Stimulated activated CD4-positive, alpha-beta T cell treated with anti-CD3 and anti-CD28 coated beads, Interleukin-4, amount 100 ng/mL, for 24 hours (primary cell): ENCODE measurements around the gene NR5A1.

Experiments used
- DNase-seq: peaks from one replicate; pipeline ENCODE4 v3.0.0-alpha.2; 2020

NR5A1 gene

DNA sequence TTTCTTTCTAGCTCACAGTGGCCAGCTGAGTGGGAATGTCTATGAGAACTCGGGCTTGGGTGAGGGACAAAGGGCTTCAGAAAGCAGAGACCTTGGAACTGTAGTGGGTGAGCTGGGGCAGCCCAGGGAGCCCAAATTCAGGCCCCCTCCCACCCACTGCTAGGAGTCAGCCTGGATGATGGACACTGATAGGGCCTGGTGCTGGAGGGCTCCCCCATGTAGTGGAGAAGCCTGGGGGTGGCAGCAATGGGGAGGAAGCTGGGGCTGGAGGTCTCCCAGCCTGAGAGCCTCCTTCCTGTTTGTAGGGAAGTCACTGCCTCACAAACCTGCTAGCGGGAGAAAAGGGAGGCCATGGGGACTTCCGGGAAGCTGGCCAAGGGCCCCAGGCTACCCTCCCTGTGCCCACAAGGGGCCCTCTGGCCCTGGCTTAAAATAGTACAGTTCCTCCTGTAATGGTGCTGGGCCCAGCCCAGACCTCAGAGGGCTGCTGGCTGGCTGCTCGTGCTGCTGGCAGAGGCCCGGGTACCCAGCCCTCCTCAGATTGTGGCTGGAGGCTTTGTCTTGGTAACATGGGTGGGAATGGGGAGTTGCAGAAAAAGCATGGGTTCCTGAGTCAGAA lies 6.3 kb upstream of the NR5A1 start:
- no peak for DNase-seq

DNA sequence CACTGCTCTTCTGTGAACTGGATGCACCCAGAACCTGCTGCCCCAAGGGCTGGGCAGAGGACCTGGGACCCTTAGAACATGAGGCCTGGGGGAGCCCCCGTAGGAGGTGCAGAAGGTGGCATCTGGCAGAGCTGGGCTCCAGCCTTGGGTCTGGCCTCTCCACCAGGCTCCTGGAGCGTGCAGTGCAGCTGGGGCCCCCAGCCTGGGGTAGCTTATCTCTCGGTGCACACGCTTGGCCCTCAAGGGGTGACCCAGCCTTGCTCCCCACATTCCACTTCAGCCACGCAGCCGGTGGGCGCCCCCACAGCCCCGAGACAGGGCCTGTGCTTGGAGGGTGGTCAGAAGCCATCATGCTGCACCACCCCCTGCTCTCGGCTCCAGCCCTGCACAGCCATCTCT lies 5.6 kb upstream of the NR5A1 start:
- DNase-seq = no peak

- DNase-seq = no peak
These were observed 4.9 kb upstream of the NR5A1 start for GRCh38 chr9:124511891-124512805.

- DNase-seq = no peak
These were observed 4.2 kb upstream of the NR5A1 start for GRCh38 chr9:124511426-124511840.

DNA sequence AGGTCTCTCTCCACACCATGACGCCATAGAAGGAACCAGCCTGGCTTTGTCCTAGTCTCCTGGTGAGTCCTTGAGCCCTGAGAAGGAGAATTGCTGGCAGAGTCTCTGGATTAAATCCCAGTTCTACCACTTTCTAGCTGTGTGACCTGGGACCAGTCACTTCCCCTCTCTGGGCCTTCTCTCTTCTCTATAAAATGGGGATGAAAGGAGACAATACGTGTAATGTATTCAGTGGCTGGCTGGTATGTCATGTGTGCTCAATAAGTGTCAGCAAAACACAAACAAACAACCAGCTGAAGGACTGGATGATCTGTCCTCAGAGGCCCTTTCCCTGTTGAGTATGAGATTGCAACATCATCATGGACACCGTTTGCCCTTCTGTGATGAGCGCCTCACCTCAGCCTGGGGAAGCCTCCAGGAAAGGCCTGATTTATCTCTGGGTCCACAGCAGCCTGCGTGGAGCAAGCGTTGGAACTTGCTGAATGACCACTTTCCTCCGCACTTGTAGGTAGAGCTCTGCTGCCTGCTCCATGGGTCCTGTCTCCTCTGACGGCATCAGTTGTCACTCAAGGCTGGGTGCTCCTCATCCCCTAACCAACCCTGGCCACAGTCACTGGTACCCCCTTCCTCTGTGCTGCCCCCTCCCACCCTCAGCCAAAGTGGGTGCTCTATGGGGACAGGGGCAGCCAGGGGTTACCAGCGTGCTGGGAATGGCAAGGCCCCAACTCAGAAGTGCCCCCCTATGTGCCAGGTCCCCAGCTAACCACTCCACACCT lies 3.6 kb upstream of the NR5A1 start:
- no peak for DNase-seq

GRCh38 chr9:124507880-124508423 lies 753 bp upstream of the NR5A1 start:
- DNase-seq = no peak

GRCh38 chr9:124506433-124506832 lies 766 bp downstream of the NR5A1 start:
- DNase-seq = no peak

- DNase-seq = no peak
These were observed 1.3 kb downstream of the NR5A1 start for GRCh38 chr9:124505901-124506346.

DNA sequence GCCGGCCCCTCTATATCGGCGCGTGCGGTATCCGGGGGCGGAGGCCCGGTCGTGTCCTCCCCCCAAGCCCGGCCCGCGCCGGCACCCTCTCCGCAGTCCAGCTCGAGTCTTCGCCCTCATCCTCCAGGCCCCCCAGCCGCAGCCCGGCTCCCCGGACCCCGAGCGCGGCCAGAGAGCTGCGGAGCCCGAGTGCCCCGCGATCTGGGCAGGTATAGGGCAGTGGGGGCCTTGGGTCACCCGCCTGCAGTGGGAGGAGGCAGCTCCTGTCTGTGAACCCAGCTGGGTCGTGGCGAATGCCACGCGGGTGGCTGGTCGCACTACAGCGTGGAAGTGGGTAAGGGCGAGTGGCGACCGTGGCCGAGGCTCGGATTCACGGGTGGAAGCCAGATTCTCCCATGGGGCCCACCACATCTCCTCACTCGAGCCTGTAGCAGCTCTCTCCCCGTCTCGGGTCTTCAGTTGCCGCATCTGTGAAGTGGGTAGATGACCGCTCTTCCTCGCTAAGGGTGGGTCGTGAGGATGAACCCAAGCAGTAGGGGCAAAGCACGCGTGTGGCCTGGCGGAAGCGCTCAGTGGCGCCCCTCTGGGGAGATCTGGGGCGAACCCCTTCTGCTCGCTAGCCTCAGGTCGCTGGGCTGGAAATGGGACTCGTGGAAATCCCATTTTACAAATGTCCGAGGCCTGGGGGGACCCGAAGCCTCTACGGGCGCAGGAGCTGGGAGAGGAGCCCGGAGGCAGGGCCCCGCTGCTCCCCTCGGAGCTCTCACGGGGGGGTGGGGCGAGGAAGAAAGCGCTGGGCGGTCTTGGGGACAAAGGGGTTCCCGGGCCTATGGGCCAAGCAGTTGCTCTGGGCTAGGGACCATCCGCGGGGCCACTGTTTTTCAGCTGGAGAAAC lies 1.9 kb downstream of the NR5A1 start:
- DNase-seq = no peak

DNA sequence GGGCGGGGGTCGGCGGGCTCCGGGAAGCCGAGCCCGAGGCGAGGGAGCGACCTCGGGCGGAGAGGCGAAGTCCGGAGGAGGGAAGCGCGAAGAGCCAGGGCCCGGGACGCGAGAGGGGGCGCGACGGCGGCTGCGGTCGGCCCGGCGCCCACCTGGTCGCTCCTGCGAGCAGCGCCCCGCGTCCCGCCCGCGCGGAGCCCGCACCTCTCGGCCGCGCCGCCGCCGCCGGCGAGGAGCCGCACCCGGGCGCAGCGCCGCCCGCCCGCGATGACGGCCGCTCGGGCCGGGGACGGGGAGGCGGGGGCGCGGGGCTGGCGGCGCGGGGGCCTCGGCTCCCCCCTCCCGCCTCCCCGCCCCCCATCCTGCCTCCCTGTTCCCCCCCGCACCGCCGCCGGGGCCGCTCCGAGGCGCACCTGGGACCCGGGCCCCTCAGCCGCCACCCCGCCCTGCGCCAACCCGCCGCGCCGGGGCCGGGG lies 2.6 kb downstream of the NR5A1 start:
- no peak for DNase-seq

- no peak for DNase-seq
These were observed 3.3 kb downstream of the NR5A1 start for GRCh38 chr9:124503713-124504529.

GRCh38 chr9:124502711-124503702 lies 4.2 kb downstream of the NR5A1 start:
- DNase-seq = no peak

DNA sequence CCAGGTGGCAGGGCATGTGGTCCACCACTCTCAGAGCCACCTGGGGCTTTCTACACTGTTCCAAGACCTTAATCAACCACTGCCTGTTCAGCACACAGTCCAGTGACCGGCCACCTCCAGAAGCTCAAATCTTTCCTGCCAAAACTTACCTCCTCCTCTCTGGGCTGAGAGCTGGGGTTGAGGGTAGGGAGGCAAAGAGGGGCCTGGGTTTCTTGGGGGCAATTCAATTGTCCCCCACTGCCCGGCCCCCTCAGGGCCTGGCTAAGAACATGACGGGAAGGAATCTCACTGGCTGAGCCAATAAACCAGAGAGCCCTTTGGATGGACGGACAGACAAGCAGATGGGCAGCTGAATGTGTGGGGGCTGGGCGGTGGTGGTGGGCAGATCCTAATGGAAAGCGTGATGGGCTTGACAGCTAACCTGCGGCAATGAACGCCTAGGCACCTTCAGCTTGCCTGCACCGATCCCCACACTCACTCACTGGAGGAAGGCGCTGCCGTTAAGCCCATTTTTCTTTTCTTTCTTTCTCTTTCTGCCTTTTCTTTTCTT lies 5.4 kb downstream of the NR5A1 start:
- DNase-seq = no peak

DNA sequence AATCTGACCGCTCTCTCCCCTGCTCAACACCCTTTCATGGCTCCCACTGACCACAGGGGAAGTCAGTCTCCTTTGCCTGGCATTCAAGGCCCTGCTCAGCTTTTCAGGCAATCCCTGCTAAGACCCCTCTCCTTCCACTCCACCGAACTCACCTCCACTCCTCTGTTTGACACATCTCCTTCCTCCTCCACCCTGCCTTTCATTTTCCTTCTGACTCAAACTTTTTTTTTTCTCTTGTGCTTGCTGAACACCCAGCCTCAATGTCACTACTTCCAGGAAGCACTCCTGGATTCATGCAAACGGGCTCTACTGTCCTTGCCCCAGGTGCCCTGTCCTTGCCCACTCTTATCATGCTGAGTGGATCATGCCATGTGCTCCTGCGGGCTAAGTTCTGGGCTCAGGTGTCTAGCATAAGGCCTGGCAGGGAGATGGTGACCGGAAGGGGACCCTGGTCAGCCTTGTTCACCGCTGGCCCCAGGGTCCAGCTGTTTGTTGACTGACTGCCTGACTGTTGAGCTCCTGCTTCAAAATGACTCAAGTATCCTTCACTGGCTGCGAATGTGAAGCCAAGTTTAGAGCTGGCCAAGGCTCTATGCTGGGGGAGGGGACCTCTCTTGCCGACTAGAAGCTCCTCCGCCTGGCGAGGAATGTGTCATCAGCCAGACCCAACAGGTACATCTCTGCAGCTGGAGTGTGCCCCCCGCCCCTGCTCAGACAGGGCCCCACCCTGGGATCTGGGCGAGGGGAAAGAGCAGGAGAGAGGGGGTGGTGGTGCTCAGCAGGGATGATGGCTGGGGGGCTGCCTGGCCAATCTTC lies 6.2 kb downstream of the NR5A1 start:
- DNase-seq = no peak

DNA sequence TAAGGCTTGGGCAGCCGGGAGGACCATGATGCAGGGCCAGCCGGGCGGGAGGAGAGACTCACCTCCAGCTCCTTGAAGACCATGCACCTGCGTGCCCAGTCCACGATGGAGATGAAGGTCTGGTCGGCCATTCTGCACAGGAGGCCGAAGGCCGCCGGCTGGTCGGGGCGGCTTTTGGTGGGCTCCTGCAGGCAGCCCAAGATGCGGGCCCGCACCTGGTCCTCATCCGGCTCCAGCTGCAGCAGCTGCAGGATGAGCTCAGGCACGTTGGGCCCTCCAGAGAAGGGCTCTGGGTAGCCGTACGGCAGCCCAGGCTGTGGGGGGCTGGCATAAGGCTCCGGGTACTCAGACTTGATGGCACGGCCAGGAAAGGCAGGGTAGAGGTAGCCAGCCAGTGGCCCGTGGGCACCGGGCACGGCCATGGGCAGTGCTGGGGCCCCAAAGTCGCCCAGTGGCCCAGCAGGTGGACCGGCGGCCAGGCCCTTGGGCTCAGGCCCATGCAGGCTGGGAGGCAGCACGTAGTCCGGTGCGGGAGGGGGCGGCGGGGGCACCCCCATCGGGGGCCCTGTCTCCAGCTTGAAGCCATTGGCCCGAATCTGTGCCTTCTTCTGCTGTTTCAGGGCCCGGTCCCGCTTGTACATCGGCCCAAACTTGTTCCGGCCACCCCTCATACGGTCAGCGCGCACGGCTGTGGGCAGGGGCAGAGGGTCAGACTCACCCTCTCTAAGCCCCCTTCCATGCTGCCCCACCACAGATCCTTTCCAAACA lies 7.0 kb downstream of the NR5A1 start:
- no peak for DNase-seq

DNA sequence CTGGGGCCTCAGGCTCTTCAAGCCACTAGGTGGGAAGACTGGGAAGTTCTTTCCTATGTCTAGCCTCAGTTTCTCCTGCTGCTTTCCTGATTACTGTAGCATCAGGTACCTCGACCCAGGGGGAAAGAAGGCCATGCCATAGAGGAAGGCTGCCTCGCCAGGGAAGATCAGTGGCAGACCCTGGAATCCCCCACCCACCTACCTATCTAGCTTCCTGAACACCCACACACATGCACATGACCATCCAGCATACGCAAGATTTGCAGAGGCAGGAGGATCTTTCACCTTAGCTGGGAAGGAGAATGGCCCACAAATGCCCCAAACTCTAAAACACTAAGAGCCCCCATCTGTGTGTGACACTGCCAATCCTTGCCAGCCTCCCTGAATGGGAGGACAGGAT lies 8.0 kb downstream of the NR5A1 start:
- DNase-seq = no peak

- DNase-seq = no peak
These were observed 8.6 kb downstream of the NR5A1 start for GRCh38 chr9:124498499-124499146.
